Peyer's patch (tissue), 4 donors: Measurements from ENCODE around the gene UBE2V1.

Experiments
- CTCF ChIP-seq, 6 experiments: fragments of 450-650 bp in 4 of 6; fragments of 200-600 bp in 2 of 6; sonication (generic) in 1 of 6; IDR thresholded peaks; one replicate each; pipeline ENCODE4 v1.5.1; 2017 to 2019; ENCODE audit warnings: antibody characterized with exemption in 6 of 6, mild to moderate bottlenecking in 3 of 6, moderate library complexity in 1 of 6
- POLR2A ChIP-seq, 2 donors: fragments of 450-650 bp; IDR thresholded peaks; one replicate each; pipeline ENCODE4 v1.5.1; 2017; ENCODE audit warnings: antibody characterized with exemption in 2 of 2, mild to moderate bottlenecking in 2 of 2, moderate library complexity in 2 of 2

GRCh38 chr20:50093240-50093639, 19.7 kb downstream of the UBE2V1 start:
- TF ChIP-seq CTCF (IDR thresholded peaks at IDR 0.05) (no peak), POLR2A (IDR thresholded peaks at IDR 0.05) (no peak)
